ENCODE measurements around the gene TNPO3.

DNA sequence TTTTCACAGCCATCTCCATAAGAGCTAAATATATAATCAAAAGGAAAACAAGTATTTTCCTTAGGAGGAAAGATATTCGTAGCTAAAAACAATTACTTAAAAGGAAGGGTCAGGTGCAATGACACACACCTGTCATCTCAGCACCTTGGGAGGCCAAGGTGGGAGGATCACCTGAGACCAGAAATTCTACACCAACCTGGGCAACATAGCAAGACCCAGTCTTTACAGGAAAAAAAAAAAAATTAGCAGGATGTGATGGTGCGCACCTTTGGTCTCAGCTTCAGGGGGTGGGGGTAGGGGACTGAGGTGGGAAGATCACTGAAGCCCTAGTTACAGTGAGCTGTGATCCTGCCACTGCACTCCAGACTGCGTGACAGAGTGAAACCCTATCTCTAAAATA lies 11.9 kb downstream of the TNPO3 start:
- TF ChIP-seq POLR2A (IDR thresholded peaks at IDR 0.05): no peak
- TF ChIP-seq, protein P1, sequence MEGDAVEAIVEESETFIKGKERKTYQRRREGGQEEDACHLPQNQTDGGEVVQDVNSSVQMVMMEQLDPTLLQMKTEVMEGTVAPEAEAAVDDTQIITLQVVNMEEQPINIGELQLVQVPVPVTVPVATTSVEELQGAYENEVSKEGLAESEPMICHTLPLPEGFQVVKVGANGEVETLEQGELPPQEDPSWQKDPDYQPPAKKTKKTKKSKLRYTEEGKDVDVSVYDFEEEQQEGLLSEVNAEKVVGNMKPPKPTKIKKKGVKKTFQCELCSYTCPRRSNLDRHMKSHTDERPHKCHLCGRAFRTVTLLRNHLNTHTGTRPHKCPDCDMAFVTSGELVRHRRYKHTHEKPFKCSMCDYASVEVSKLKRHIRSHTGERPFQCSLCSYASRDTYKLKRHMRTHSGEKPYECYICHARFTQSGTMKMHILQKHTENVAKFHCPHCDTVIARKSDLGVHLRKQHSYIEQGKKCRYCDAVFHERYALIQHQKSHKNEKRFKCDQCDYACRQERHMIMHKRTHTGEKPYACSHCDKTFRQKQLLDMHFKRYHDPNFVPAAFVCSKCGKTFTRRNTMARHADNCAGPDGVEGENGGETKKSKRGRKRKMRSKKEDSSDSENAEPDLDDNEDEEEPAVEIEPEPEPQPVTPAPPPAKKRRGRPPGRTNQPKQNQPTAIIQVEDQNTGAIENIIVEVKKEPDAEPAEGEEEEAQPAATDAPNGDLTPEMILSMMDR (IDR thresholded peaks at IDR 0.05): no peak

Data from breast epithelium (tissue), 3 donors.